C4-2B (cell line): Measurements from ENCODE around the gene PLD1.

ENCODE experiments used
- CTCF ChIP-seq: fragments of 450-650 bp; conservative IDR thresholded peaks from 2 replicates; pipeline ENCODE4 v1.5.1; 2017; ENCODE audit warnings: mild to moderate bottlenecking
- ZFX ChIP-seq: fragments of 450-650 bp; IDR thresholded peaks from 2 replicates; pipeline ENCODE4 v1.6.1; 2017

- TF ChIP-seq CTCF = no peak
- no peak for TF ChIP-seq ZFX
Observed at GRCh38 chr3:171606151-171606751, 204.0 kb downstream of the PLD1 start.
